Measurements from ENCODE around the gene PGC.

The PGC gene

GRCh38 chr6:41759106-41759904 is 12.1 kb upstream of the PGC start:
- H3K27ac ChIP-seq (ENCODE audit: low read length): no peak overlapping the region
- H3K4me1 ChIP-seq (ENCODE audit: control insufficient read depth, insufficient read depth, low read length): no peaks in the 10 kb centered on the region
- no peaks in the 10 kb centered on the region for H3K27me3 ChIP-seq (ENCODE audit: control insufficient read depth in 1 of 2, insufficient read depth in 2 of 2, low read length in 2 of 2)
- H3K36me3 ChIP-seq (ENCODE audit: control insufficient read depth in 2 of 2, insufficient read depth in 2 of 2, low read length in 2 of 2): no peaks in the 10 kb centered on the region
- no peak overlapping the region for H3K9ac ChIP-seq (ENCODE audit: low read length in 2 of 2)
- no peaks in the 10 kb centered on the region for H3K9me3 ChIP-seq (ENCODE audit: control insufficient read depth in 2 of 2, low read length in 2 of 2)
- H3K4me3 ChIP-seq (ENCODE audit: low read length in 2 of 2): no peak overlapping the region

- H3K4me1 ChIP-seq (ENCODE audit: control insufficient read depth, insufficient read depth, low read length): no peaks in the 10 kb centered on the region
- H3K36me3 ChIP-seq (ENCODE audit: control insufficient read depth in 2 of 2, insufficient read depth in 2 of 2, low read length in 2 of 2): no peaks in the 10 kb centered on the region
- H3K27me3 ChIP-seq (ENCODE audit: control insufficient read depth in 1 of 2, insufficient read depth in 2 of 2, low read length in 2 of 2): no peaks in the 10 kb centered on the region
- H3K4me3 ChIP-seq (ENCODE audit: low read length in 2 of 2): no peak overlapping the region
- no peaks in the 10 kb centered on the region for H3K9me3 ChIP-seq (ENCODE audit: control insufficient read depth in 2 of 2, low read length in 2 of 2)
- H3K27ac ChIP-seq (ENCODE audit: low read length): no peak overlapping the region
- H3K9ac ChIP-seq (ENCODE audit: low read length in 2 of 2): no peak overlapping the region
Measured at GRCh38 chr6:41758641-41759035, 11.4 kb upstream of the PGC start.

- H3K27ac ChIP-seq (ENCODE audit: low read length): no peak overlapping the region
- no peaks in the 10 kb centered on the region for H3K27me3 ChIP-seq (ENCODE audit: control insufficient read depth in 1 of 2, insufficient read depth in 2 of 2, low read length in 2 of 2)
- no peak overlapping the region for H3K4me3 ChIP-seq (ENCODE audit: low read length in 2 of 2)
- H3K9me3 ChIP-seq (ENCODE audit: control insufficient read depth in 2 of 2, low read length in 2 of 2): no peaks in the 10 kb centered on the region
- no peaks in the 10 kb centered on the region for H3K4me1 ChIP-seq (ENCODE audit: control insufficient read depth, insufficient read depth, low read length)
- no peak overlapping the region for H3K9ac ChIP-seq (ENCODE audit: low read length in 2 of 2)
- no peaks in the 10 kb centered on the region for H3K36me3 ChIP-seq (ENCODE audit: control insufficient read depth in 2 of 2, insufficient read depth in 2 of 2, low read length in 2 of 2)
Measured at GRCh38 chr6:41757931-41758640, 10.9 kb upstream of the PGC start.

GRCh38 chr6:41757271-41757670 is 10.1 kb upstream of the PGC start:
- Histone ChIP-seq H3K4me1 (ENCODE audit: control insufficient read depth, insufficient read depth, low read length) (no peaks in the 10 kb centered on the region), H3K4me3 (ENCODE audit: low read length in 2 of 2) (no peak overlapping the region), H3K9ac (ENCODE audit: low read length in 2 of 2) (no peak overlapping the region), H3K9me3 (ENCODE audit: control insufficient read depth in 2 of 2, low read length in 2 of 2) (no peaks in the 10 kb centered on the region), H3K36me3 (ENCODE audit: control insufficient read depth in 2 of 2, insufficient read depth in 2 of 2, low read length in 2 of 2) (no peaks in the 10 kb centered on the region), H3K27ac (ENCODE audit: low read length) (no peak overlapping the region), H3K27me3 (ENCODE audit: control insufficient read depth in 1 of 2, insufficient read depth in 2 of 2, low read length in 2 of 2) (no peaks in the 10 kb centered on the region)

- no peaks in the 10 kb centered on the region for H3K27me3 ChIP-seq (ENCODE audit: control insufficient read depth in 1 of 2, insufficient read depth in 2 of 2, low read length in 2 of 2)
- H3K9ac ChIP-seq (ENCODE audit: low read length in 2 of 2): no peak overlapping the region
- H3K9me3 ChIP-seq (ENCODE audit: control insufficient read depth in 2 of 2, low read length in 2 of 2): no peaks in the 10 kb centered on the region
- no peak overlapping the region for H3K27ac ChIP-seq (ENCODE audit: low read length)
- H3K4me1 ChIP-seq (ENCODE audit: control insufficient read depth, insufficient read depth, low read length): no peaks in the 10 kb centered on the region
- H3K36me3 ChIP-seq (ENCODE audit: control insufficient read depth in 2 of 2, insufficient read depth in 2 of 2, low read length in 2 of 2): no peaks in the 10 kb centered on the region
- no peak overlapping the region for H3K4me3 ChIP-seq (ENCODE audit: low read length in 2 of 2)
Measured at GRCh38 chr6:41756354-41756753, 9.2 kb upstream of the PGC start.

- no peak overlapping the region for H3K27ac ChIP-seq (ENCODE audit: low read length)
- H3K27me3 ChIP-seq (ENCODE audit: control insufficient read depth in 1 of 2, insufficient read depth in 2 of 2, low read length in 2 of 2): no peaks in the 10 kb centered on the region
- H3K36me3 ChIP-seq (ENCODE audit: control insufficient read depth in 2 of 2, insufficient read depth in 2 of 2, low read length in 2 of 2): no peaks in the 10 kb centered on the region
- no peaks in the 10 kb centered on the region for H3K9me3 ChIP-seq (ENCODE audit: control insufficient read depth in 2 of 2, low read length in 2 of 2)
- no peaks in the 10 kb centered on the region for H3K4me1 ChIP-seq (ENCODE audit: control insufficient read depth, insufficient read depth, low read length)
- no peak overlapping the region for H3K4me3 ChIP-seq (ENCODE audit: low read length in 2 of 2)
- no peak overlapping the region for H3K9ac ChIP-seq (ENCODE audit: low read length in 2 of 2)
Measured at GRCh38 chr6:41755895-41756294, 8.7 kb upstream of the PGC start.

- no peak overlapping the region for H3K4me3 ChIP-seq (ENCODE audit: low read length in 2 of 2)
- H3K36me3 ChIP-seq (ENCODE audit: control insufficient read depth in 2 of 2, insufficient read depth in 2 of 2, low read length in 2 of 2): no peaks in the 10 kb centered on the region
- no peaks in the 10 kb centered on the region for H3K9me3 ChIP-seq (ENCODE audit: control insufficient read depth in 2 of 2, low read length in 2 of 2)
- H3K27me3 ChIP-seq (ENCODE audit: control insufficient read depth in 1 of 2, insufficient read depth in 2 of 2, low read length in 2 of 2): no peaks in the 10 kb centered on the region
- no peak overlapping the region for H3K27ac ChIP-seq (ENCODE audit: low read length)
- H3K9ac ChIP-seq (ENCODE audit: low read length in 2 of 2): no peak overlapping the region
- H3K4me1 ChIP-seq (ENCODE audit: control insufficient read depth, insufficient read depth, low read length): no peaks in the 10 kb centered on the region
Measured at GRCh38 chr6:41750374-41750773, 3.2 kb upstream of the PGC start.

GRCh38 chr6:41748542-41748941 is 1.3 kb upstream of the PGC start:
- Histone ChIP-seq H3K27me3 (ENCODE audit: control insufficient read depth in 1 of 2, insufficient read depth in 2 of 2, low read length in 2 of 2) (no peaks in the 10 kb centered on the region), H3K9ac (ENCODE audit: low read length in 2 of 2) (no peak overlapping the region), H3K27ac (ENCODE audit: low read length) (no peak overlapping the region), H3K4me1 (ENCODE audit: control insufficient read depth, insufficient read depth, low read length) (no peaks in the 10 kb centered on the region), H3K36me3 (ENCODE audit: control insufficient read depth in 2 of 2, insufficient read depth in 2 of 2, low read length in 2 of 2) (no peaks in the 10 kb centered on the region), H3K4me3 (ENCODE audit: low read length in 2 of 2) (no peak overlapping the region), H3K9me3 (ENCODE audit: control insufficient read depth in 2 of 2, low read length in 2 of 2) (no peaks in the 10 kb centered on the region)

- Histone ChIP-seq H3K36me3 (ENCODE audit: control insufficient read depth in 2 of 2, insufficient read depth in 2 of 2, low read length in 2 of 2) (no peaks in the 10 kb centered on the region), H3K4me3 (ENCODE audit: low read length in 2 of 2) (no peak overlapping the region), H3K27me3 (ENCODE audit: control insufficient read depth in 1 of 2, insufficient read depth in 2 of 2, low read length in 2 of 2) (no peaks in the 10 kb centered on the region), H3K9ac (ENCODE audit: low read length in 2 of 2) (no peak overlapping the region), H3K27ac (ENCODE audit: low read length) (no peak overlapping the region), H3K9me3 (ENCODE audit: control insufficient read depth in 2 of 2, low read length in 2 of 2) (no peaks in the 10 kb centered on the region), H3K4me1 (ENCODE audit: control insufficient read depth, insufficient read depth, low read length) (no peaks in the 10 kb centered on the region)
Measured at GRCh38 chr6:41748102-41748477, 893 bp upstream of the PGC start.

GRCh38 chr6:41746107-41746506 is 1.1 kb downstream of the PGC start:
- H3K9ac ChIP-seq (ENCODE audit: low read length in 2 of 2): no peak overlapping the region
- H3K4me3 ChIP-seq (ENCODE audit: low read length in 2 of 2): no peak overlapping the region
- H3K27me3 ChIP-seq (ENCODE audit: control insufficient read depth in 1 of 2, insufficient read depth in 2 of 2, low read length in 2 of 2): no peaks in the 10 kb centered on the region
- H3K27ac ChIP-seq (ENCODE audit: low read length): no peak overlapping the region
- no peaks in the 10 kb centered on the region for H3K4me1 ChIP-seq (ENCODE audit: control insufficient read depth, insufficient read depth, low read length)
- H3K9me3 ChIP-seq (ENCODE audit: control insufficient read depth in 2 of 2, low read length in 2 of 2): no peaks in the 10 kb centered on the region
- H3K36me3 ChIP-seq (ENCODE audit: control insufficient read depth in 2 of 2, insufficient read depth in 2 of 2, low read length in 2 of 2): no peaks in the 10 kb centered on the region

GRCh38 chr6:41744236-41744787 is 2.9 kb downstream of the PGC start:
- no peak overlapping the region for H3K27ac ChIP-seq (ENCODE audit: low read length)
- H3K27me3 ChIP-seq (ENCODE audit: control insufficient read depth in 1 of 2, insufficient read depth in 2 of 2, low read length in 2 of 2): no peaks in the 10 kb centered on the region

More at GRCh38 chr6:41744236-41744787, 2.9 kb downstream of the PGC start:
- H3K9me3 ChIP-seq (ENCODE audit: control insufficient read depth in 2 of 2, low read length in 2 of 2): no peaks in the 10 kb centered on the region
- H3K4me1 ChIP-seq (ENCODE audit: control insufficient read depth, insufficient read depth, low read length): no peaks in the 10 kb centered on the region
- H3K36me3 ChIP-seq (ENCODE audit: control insufficient read depth in 2 of 2, insufficient read depth in 2 of 2, low read length in 2 of 2): no peaks in the 10 kb centered on the region
- no peak overlapping the region for H3K4me3 ChIP-seq (ENCODE audit: low read length in 2 of 2)
- H3K9ac ChIP-seq (ENCODE audit: low read length in 2 of 2): no peak overlapping the region
